H1 (cell line): Measurements from ENCODE around the gene BIRC2. TPM values are rescaled to one million over a fixed set of nuclear protein-coding genes. Genes with fewer than 3 reads are reported as not detected.

Source experiments
- CTCF ChIA-PET: fragments of 300-600 bp; sonication (Branson Sonifier 250); formaldehyde crosslinking; loops from one replicate; lab custom pipeline; 2021; ENCODE audit not compliant: partially characterized antibody; lab: Charles Lee
- POLR2A ChIA-PET: fragments of 300-600 bp; sonication (Branson Sonifier 250); formaldehyde crosslinking; loops from one replicate; lab custom pipeline; 2021; ENCODE audit warnings: inconsistent platforms; ENCODE audit not compliant: partially characterized antibody; lab: Charles Lee
- DNase-seq, 2 experiments: peaks; one replicate each; pipeline versions ENCODE4 v3.0.0 to v3.0.0-alpha.2; 2010 to 2022; ENCODE audit warnings: low spot score in 2 of 2, low read depth in 1 of 2, mixed read lengths in 1 of 2
- FAIRE-seq: peaks from 2 replicates; lab custom pipeline; 2011; peaks lifted over from hg19 to GRCh38; lab: Jason Lieb, UNC
- H2AFZ ChIP-seq: 2 replicates; pipeline ENCODE4 v1.8.1; 2012; ENCODE audit warnings: low read length, inconsistent platforms
- H2AK5ac ChIP-seq: 2 replicates; pipeline ENCODE4 v1.6.1; 2013; ENCODE audit warnings: low read depth, low read length
- H2BK120ac ChIP-seq: replicated peaks from 2 replicates; pipeline ENCODE3; 2013; ENCODE audit warnings: low read depth, low read length, inconsistent platforms
- H2BK12ac ChIP-seq: 2 replicates; pipeline ENCODE4 v1.6.1; 2013; ENCODE audit warnings: low read depth, low read length
- H2BK15ac ChIP-seq: 2 replicates; pipeline ENCODE4 v1.6.1; 2013; ENCODE audit warnings: low read length
- H2BK20ac ChIP-seq: 2 replicates; pipeline ENCODE4 v1.6.1; 2013; ENCODE audit warnings: low read length
- H2BK5ac ChIP-seq: 2 replicates; pipeline ENCODE4 v1.6.1; 2013; ENCODE audit warnings: low read depth, low read length
- H3K14ac ChIP-seq: 2 replicates; pipeline ENCODE4 v1.6.1; 2013; ENCODE audit warnings: inconsistent platforms; ENCODE audit not compliant: insufficient read length
- H3K18ac ChIP-seq: 2 replicates; pipeline ENCODE4 v1.6.1; 2013; ENCODE audit warnings: low read length; ENCODE audit errors: extremely low read depth
- H3K23ac ChIP-seq: 2 replicates; pipeline ENCODE4 v1.6.1; 2013; ENCODE audit warnings: inconsistent platforms; ENCODE audit not compliant: insufficient read length
- H3K23me2 ChIP-seq: 2 replicates; pipeline ENCODE4 v1.6.1; 2013; ENCODE audit warnings: low read depth, low read length
- H3K27ac ChIP-seq: 2 replicates; pipeline ENCODE4 v1.6.1; 2011; ENCODE audit warnings: low read depth, low read length, inconsistent platforms
- H3K27me3 ChIP-seq, 4 experiments: replicated peaks in 1 of 4; 1 replicate in 1 of 4; 2 replicates in 3 of 4; pipeline versions ENCODE4 v1.6.1 to v1.8.1; 2011 to 2013; ENCODE audit warnings: low read length in 3 of 4, mild to moderate bottlenecking in 3 of 4, inconsistent platforms in 2 of 4, mixed read lengths in 2 of 4, moderate library complexity in 1 of 4; ENCODE audit not compliant: control insufficient read depth in 3 of 4, insufficient read depth in 3 of 4; ENCODE audit errors: extremely low read depth in 1 of 4
- H3K36me3 ChIP-seq, 4 experiments: 2 replicates each; pipeline versions ENCODE4 v1.6.1 to v1.8.1; 2011 to 2013; ENCODE audit warnings: mild to moderate bottlenecking in 4 of 4, low read length in 3 of 4, moderate library complexity in 2 of 4, control low read depth in 1 of 4, inconsistent platforms in 1 of 4; ENCODE audit not compliant: insufficient read depth in 4 of 4, control insufficient read depth in 2 of 4
- H3K4ac ChIP-seq: replicated peaks from 2 replicates; pipeline ENCODE3; 2013; ENCODE audit warnings: low read length, low read depth, mixed read lengths, inconsistent platforms; ENCODE audit not compliant: insufficient read length
- H3K4me1 ChIP-seq, 4 experiments: replicated peaks in 1 of 4; 1 replicate in 1 of 4; 2 replicates in 3 of 4; pipeline versions ENCODE4 v1.6.1 to v1.8.1; 2011 to 2013; ENCODE audit warnings: low read length in 3 of 4, inconsistent platforms in 2 of 4, mixed read lengths in 1 of 4; ENCODE audit not compliant: insufficient read depth in 4 of 4, control insufficient read depth in 3 of 4
- H3K4me2 ChIP-seq, 2 experiments: 2 replicates each; pipeline versions ENCODE4 v1.6.1 to v1.8.1; 2011 to 2013; ENCODE audit warnings: low read depth in 2 of 2, low read length in 2 of 2, control low read depth in 1 of 2, inconsistent platforms in 1 of 2, mild to moderate bottlenecking in 1 of 2; ENCODE audit not compliant: insufficient read depth in 1 of 2
- H3K4me3 ChIP-seq, 4 experiments: fragments of 200-600, 300-600 bp in 1 of 4; sonication (generic), shearing (Covaris generic), sonication (Bioruptor Twin) in 1 of 4; 2 replicates each; pipeline versions ENCODE4 v1.5.1 to v1.8.1; 2011 to 2016; ENCODE audit warnings: low read length in 4 of 4, low read depth in 3 of 4, control low read depth in 2 of 4, inconsistent platforms in 2 of 4, mild to moderate bottlenecking in 2 of 4, mixed read lengths in 1 of 4, moderate library complexity in 1 of 4; ENCODE audit not compliant: insufficient read depth in 2 of 4; ENCODE audit errors: extremely low read depth in 1 of 4
- H3K56ac ChIP-seq: replicated peaks from 2 replicates; pipeline ENCODE3; 2013; ENCODE audit warnings: low read depth, mild to moderate bottlenecking, mixed read lengths, low read length, inconsistent platforms; ENCODE audit not compliant: insufficient read length
- H3K79me1 ChIP-seq: 2 replicates; pipeline ENCODE4 v1.6.1; 2013; ENCODE audit warnings: low read depth, low read length, control low read depth
- H3K79me2 ChIP-seq, 2 experiments: 2 replicates each; pipeline versions ENCODE4 v1.6.1 to v1.8.1; 2012 to 2013; ENCODE audit warnings: low read length in 2 of 2, mild to moderate bottlenecking in 2 of 2, inconsistent platforms in 1 of 2; ENCODE audit not compliant: insufficient read depth in 2 of 2, control insufficient read depth in 1 of 2
- H3K9ac ChIP-seq, 4 experiments: replicated peaks in 1 of 4; 1 replicate in 1 of 4; 2 replicates in 3 of 4; pipeline versions ENCODE4 v1.6.1 to v1.8.1; 2011 to 2013; ENCODE audit warnings: low read depth in 3 of 4, low read length in 3 of 4, control low read depth in 2 of 4, mild to moderate bottlenecking in 2 of 4, moderate library complexity in 2 of 4, inconsistent platforms in 1 of 4; ENCODE audit errors: extremely low read depth in 1 of 4
- H3K9me3 ChIP-seq, 2 experiments: 2 replicates each; pipeline versions ENCODE4 v1.6.1 to v1.8.1; 2012 to 2013; ENCODE audit warnings: mild to moderate bottlenecking in 2 of 2, moderate library complexity in 2 of 2, control low read depth in 1 of 2, inconsistent platforms in 1 of 2, low read depth in 1 of 2, low read length in 1 of 2, mixed read lengths in 1 of 2; ENCODE audit not compliant: insufficient read depth in 2 of 2
- H4K20me1 ChIP-seq, 2 experiments: replicated peaks in 1 of 2; 2 replicates each; pipeline versions ENCODE3 to v1.8.1; 2011 to 2013; ENCODE audit warnings: inconsistent platforms in 2 of 2, low read length in 2 of 2, mild to moderate bottlenecking in 1 of 2; ENCODE audit not compliant: insufficient read depth in 2 of 2, control insufficient read depth in 1 of 2
- H4K5ac ChIP-seq: 2 replicates; pipeline ENCODE4 v1.6.1; 2013; ENCODE audit warnings: low read length, low read depth, mixed read lengths, inconsistent platforms; ENCODE audit not compliant: insufficient read length
- H4K8ac ChIP-seq: 2 replicates; pipeline ENCODE4 v1.8.0; 2013; ENCODE audit warnings: mild to moderate bottlenecking, moderate library complexity, low read length, inconsistent platforms; ENCODE audit not compliant: insufficient read depth; ENCODE audit errors: extremely low read depth
- H4K91ac ChIP-seq: replicated peaks from 2 replicates; pipeline ENCODE3; 2013; ENCODE audit warnings: low read length, mixed read lengths, inconsistent platforms; ENCODE audit not compliant: insufficient read length
- HDAC6 ChIP-seq: IDR thresholded peaks from one replicate; pipeline ENCODE4 v1.7.1; 2012; ENCODE audit warnings: low read depth, mild to moderate bottlenecking, inconsistent platforms, low read length, moderate library complexity
- POLR2AphosphoS5 ChIP-seq: IDR thresholded peaks from 2 replicates; pipeline ENCODE4 v1.6.1; 2011; ENCODE audit warnings: low read depth, low read length
- TBP ChIP-seq: IDR thresholded peaks from 2 replicates; pipeline ENCODE4 v1.6.1; 2011; ENCODE audit warnings: low read depth, low read length, improper control_type of control experiment
- WGBS, 2 experiments: shearing (Covaris generic) in 1 of 2; methylation state at CpG; one replicate each; pipeline versions ENCODE4 v1.1.6 to v1.1.7; 2013 to 2015; ENCODE audit warnings: low lambda C conversion rate in 2 of 2, mixed read lengths in 2 of 2, inconsistent platforms in 1 of 2, low coverage in 1 of 2, missing lambda C conversion rate in 1 of 2; ENCODE audit not compliant: insufficient replicate concordance in 2 of 2, insufficient coverage in 1 of 2, insufficient read length in 1 of 2; ENCODE audit errors: extremely low coverage in 1 of 2, missing lambda C conversion rate in 1 of 2; 5-methylcytosine and 5-hydroxymethylcytosine counted together
- polyA plus RNA-seq, 7 experiments: library from polyadenylated mRNA; depleted of rRNA in 3 of 7; stranded (reverse) in 5 of 7; unstranded in 2 of 7; fragments of >200 nt in 5 of 7; fragments of 200-250 nt in 2 of 7; gene quantifications; 1 replicate in 5 of 7; 2 replicates in 1 of 7; 4 replicates in 1 of 7; pipeline versions ENCODE4 v1.2.1 to v1.2.3, GENCODE V29; 2011 to 2013; ENCODE audit warnings: missing spikeins in 2 of 7, mixed read lengths in 2 of 7
- total RNA-seq: library from RNA; stranded (reverse); fragmentation: NEBNext Ultra II Directional; extraction: Animal tissue kit (Norgen Biotek cat#: 25700); gene quantifications from 2 replicates; pipeline ENCODE4 v1.2.1, GENCODE V29; 2021

BIRC2 gene
- total and polyA plus RNA-seq, 2 of the 8 experiments (the other 6 are each of a cell fraction or from before 2014, with no cell fraction given) = 18.4 to 24.7 TPM

DNA sequence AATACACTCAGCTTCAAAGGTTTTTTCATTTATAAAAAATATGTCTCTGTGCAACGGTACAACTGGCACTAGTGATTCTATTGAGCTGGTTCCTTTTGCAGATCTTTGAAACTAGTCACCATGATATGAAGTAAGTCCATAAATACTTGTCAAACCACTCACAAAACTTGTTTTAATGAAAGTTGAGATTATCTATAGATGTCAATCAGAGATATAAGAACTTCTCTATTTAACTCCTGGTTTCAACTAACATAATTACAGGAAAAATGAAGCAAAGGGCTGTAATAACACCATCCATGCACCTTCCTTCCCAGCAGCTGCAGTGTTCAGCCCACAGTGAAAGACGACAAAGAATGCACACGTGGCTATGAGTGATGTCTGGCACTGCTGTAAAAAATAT, 60.9 kb downstream of the BIRC2 start:
- H4K20me1 ChIP-seq = no peaks in the 10 kb centered on the region
- no peaks in the 10 kb centered on the region for H3K9me3 ChIP-seq
- no peak overlapping the region for H4K91ac ChIP-seq
- H2AFZ ChIP-seq = no peak overlapping the region
- POLR2A ChIA-PET = interaction anchor here (1.2 kb wide), 1 partner anchor 21 kb away, joined by 3 read pairs; no protein-coding TSS in a partner anchor
- TF ChIP-seq POLR2AphosphoS5 (no peak), HDAC6 (no peak), TBP (no peak)
- no peak for FAIRE-seq
- 86% methylated on average over 3 of the region's 3 CpGs; no CpG with 5 or more reads in 1 of the 2 experiments for WGBS, 2 experiments
- peaks cover 2% of the 10 kb centered on the region; the same call in 1 of the 2 replicates for H3K79me1 ChIP-seq
- H3K27me3 ChIP-seq = no peaks in the 10 kb centered on the region
- CTCF ChIA-PET = interaction anchor here (1.0 to 12.4 kb wide), 6 partner anchors 11 to 258 kb away, joined by 3 to 115 read pairs (median 3); no protein-coding TSS in a partner anchor
- H2BK20ac ChIP-seq = no peak overlapping the region
- no peak overlapping the region for H2BK120ac ChIP-seq
- H4K8ac ChIP-seq = no peak overlapping the region
- no peak overlapping the region for H2BK12ac ChIP-seq
- H2BK15ac ChIP-seq = no peak overlapping the region
- no peaks in the 10 kb centered on the region for H3K4me1 ChIP-seq
- H3K23me2 ChIP-seq = no peaks in the 10 kb centered on the region
- no peak overlapping the region for H3K4ac ChIP-seq
- H3K27ac ChIP-seq = no peak overlapping the region
- H3K36me3 ChIP-seq = no peaks in the 10 kb centered on the region; a peak in 1 of 8 replicates
- DNase-seq = no peak
- peaks cover 0 to 12% of the 10 kb centered on the region in 2 experiments; a peak in 1 of 4 replicates for H3K79me2 ChIP-seq
- H3K4me3 ChIP-seq = no peak overlapping the region
- no peak overlapping the region for H2BK5ac ChIP-seq
- no peak overlapping the region for H4K5ac ChIP-seq
- H3K4me2 ChIP-seq = no peak overlapping the region
- no peak overlapping the region for H3K56ac ChIP-seq
- H3K23ac ChIP-seq = no peak overlapping the region
- no peak overlapping the region for H3K18ac ChIP-seq
- H2AK5ac ChIP-seq = no peak overlapping the region
- no peak overlapping the region for H3K9ac ChIP-seq
- H3K14ac ChIP-seq = no peak overlapping the region
